ENCODE data around the gene EPS8.
"Not testable (repeated sequence)": the region's sequence is repeated elsewhere in the genome, so short reads cannot be mapped to it uniquely, and the experiment has no call there.

EPS8 gene

GRCh38 chr12:15648558-15648957 is 140.6 kb downstream of the EPS8 start:
- no peak for DNase-seq (ENCODE audit: low read depth, low spot score)

DNA sequence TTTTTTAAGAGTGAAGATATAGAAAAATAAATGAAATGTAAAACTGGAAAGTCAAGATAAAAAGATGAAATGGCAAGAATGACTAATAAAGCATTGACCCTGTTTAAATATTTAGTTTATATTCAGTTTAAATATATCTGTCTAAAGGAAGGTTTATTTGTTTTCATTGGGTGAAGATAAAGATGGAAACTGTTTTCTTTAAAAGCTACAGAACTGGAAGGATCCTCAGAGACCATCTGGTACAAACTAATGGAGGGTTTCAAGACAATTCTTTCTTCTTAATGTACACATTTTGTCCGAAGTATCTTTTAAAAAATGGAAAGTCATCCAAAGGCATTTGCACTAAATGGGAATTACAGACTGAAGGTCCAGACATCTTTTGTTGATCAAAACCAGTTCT is 142.6 kb downstream of the EPS8 start:
- no peak for DNase-seq (ENCODE audit: low read depth, low spot score)

GRCh38 chr12:15644700-15645099 is 144.5 kb downstream of the EPS8 start:
- no peak for DNase-seq (ENCODE audit: low read depth, low spot score)

DNA sequence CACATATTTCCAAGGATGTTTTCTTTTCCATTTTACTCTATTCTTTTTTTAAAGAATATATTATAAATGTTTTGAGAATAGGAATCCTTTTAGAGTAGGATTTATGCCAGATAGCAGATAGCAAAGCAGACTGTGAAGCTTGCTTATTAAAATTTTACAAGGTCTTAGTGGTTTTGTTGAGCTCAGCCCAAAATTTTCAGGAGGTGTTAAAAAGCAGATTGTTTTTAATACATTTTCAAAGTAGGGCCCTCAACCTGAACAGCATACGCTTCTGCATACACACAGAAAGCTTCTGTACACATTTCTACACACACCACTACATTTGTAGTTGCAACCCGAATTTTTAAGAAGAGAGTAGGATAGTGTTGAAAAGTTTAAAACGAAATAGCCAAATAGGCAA is 151.0 kb downstream of the EPS8 start:
- DNase-seq (ENCODE audit: low read depth, low spot score), result no peak

DNA sequence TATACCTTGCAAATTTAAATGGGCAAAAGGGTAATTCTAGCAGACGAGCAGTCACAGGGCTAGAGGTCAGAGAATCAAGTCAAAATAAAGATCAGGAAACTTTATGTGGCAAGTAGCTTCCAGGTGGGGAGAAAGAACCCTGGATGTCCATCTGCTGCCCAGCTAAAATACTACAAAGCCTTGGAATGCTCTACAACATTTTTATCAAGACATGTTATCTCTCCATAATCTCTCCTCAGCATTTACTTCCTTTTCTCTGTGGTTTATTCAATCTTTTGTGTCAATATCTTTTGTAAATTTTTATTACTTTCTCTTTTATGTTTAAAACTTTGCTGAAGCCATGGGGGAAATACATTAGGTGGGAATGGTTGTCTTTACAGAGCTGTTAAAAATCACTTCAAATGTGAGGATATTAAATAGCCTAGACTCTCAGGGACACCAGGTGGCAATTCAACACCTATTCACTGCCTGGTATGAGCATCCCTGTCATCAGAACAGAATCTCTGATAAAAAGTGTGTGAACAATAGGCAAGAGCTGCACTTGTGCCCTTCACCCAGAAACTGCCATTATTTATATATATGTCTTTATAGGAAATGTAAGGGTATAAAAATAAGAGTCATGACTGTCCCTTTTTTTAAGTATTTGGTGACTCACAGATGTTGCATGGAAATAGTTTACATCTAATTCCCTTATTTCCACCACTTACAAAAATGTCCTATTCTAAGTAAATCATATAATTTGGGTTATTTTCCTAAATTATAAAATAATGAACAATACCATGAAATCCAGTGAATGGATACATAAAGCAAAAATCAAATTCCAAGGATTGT is 152.9 kb downstream of the EPS8 start:
- no peak for DNase-seq (ENCODE audit: low read depth, low spot score)

DNA sequence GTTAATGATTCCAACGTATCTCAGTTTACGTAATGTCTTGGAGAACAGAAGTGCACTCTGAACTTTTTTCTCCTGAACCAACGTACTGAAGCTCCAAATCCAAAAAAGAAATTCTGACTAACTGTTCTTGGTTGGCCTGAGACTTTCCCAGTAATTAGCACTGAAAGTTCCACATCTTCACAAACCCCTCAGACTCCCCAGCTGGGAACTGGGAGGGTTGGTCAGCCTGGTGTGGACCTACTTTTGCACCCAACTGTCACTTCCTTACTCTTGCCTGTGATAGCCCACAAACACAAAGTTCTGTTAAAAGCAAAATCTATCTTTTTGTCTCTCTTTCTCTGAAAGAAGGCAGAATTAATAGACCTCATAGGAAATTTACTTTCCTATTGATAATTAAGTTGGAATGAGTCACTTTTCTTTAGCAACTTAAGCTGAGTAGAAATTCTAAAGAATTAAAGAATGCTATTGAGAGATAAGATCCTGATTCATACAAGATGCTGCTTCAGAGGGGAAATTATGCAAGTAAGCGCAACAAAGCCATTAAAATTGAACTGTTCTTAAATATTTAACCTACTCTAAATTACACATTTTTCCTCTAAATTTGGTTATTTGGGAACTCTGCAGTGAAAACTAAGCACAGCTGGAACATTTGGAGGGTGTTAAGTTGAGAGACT is 155.0 kb downstream of the EPS8 start:
- peak; percentile 21 for DNase-seq (ENCODE audit: low read depth, low spot score)

GRCh38 chr12:15633201-15633600 is 156.0 kb downstream of the EPS8 start:
- DNase-seq (ENCODE audit: low read depth, low spot score), result no peak

DNA sequence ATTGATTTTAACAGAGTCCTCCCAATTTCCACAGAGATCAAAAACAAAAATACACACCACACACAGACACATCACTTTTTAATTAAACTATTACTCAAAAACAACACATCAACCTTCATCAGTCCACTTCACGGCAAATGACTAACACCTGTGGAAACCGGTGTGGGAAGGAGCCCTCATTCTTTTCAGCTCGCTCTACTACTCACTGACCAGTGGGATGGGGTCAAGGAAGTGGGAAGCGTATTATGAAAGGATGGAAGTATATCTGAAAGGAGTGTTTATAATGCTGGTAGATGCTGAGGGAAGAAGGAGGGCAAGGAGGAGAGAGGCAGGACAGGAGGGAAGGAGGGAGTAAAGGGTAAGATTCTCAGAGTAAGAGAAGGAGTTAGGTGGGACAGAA is 156.5 kb downstream of the EPS8 start:
- DNase-seq (ENCODE audit: low read depth, low spot score), result no peak

DNA sequence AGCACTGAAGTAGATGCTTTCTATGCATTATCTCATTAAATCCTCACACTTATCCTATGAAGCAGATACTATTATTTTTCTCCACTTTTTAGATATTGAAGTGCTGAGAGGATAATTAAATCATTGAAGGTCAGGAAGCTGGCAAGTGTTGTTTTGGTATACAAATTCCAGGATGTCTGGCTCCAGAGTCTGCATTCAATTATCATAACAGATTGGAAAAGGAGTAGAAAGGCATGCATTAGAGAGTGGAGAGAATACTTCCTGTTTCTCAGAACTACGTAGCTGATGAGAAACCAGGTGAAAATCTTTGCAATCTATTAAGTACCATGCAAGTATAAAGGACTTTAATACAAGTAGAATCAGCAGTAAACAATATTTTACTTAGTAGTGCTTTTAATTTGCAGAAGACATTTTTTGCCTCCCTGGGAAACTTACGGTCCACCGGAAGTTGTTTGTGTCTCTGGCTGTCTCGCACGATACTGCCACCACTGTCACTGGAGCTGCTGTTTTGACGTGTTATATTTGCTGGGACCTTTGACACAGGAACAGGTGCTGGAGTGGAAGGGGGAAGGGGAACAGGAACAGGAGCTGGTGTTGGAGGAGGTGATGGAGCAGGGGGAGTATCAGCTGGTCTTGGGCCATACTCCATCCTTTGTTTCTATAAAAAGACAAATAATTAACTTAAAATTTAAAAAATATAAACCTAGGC is 158.0 kb downstream of the EPS8 start:
- DNase-seq (ENCODE audit: low read depth, low spot score), result peak; percentile 35

DNA sequence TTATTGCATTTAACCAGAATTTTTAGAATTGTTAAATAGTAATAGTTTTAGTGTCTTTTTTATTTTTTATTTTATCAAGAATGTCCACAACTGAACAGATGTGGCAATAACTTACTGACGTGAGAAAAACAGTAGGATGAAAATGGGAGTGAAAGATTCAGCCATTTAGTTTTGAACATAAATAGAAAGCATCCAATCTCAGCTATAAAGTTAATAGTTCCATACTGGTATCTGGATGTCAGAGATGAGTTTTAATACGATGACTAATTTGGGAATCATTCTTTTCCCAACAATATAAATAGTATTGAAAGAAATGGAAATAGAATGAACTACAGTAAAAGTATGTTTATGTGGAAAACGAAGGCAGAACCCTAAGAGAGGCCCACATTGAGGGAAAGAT is 159.4 kb downstream of the EPS8 start:
- no peak for DNase-seq (ENCODE audit: low read depth, low spot score)

DNA sequence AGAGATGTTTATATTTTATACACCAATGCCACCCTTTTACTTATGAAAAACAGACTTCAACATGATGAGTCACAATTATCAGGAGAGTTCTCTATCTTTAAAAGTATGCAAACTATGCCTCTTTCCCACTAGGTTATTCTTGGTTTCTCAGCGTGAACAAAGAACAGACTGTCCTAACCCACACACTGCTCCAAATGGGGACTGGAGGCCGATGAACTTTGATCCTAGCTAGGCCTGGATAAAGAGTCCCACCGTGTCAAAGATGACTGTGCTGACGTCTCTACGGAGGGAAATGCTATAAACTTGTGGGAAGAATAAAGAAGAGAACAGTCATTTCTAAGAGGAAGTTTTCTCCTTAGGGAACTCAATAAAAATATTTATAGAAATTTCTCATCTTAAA is 160.1 kb downstream of the EPS8 start:
- DNase-seq (ENCODE audit: low read depth, low spot score), result peak; percentile 88

- peak; percentile 57 for DNase-seq (ENCODE audit: low read depth, low spot score)
Observed at GRCh38 chr12:15627995-15628945, 160.9 kb downstream of the EPS8 start.

GRCh38 chr12:15625075-15625474 is 164.1 kb downstream of the EPS8 start:
- no peak for DNase-seq (ENCODE audit: low read depth, low spot score)

GRCh38 chr12:15620741-15621539 is 168.2 kb downstream of the EPS8 start:
- DNase-seq (ENCODE audit: low read depth, low spot score), result no peak

DNA sequence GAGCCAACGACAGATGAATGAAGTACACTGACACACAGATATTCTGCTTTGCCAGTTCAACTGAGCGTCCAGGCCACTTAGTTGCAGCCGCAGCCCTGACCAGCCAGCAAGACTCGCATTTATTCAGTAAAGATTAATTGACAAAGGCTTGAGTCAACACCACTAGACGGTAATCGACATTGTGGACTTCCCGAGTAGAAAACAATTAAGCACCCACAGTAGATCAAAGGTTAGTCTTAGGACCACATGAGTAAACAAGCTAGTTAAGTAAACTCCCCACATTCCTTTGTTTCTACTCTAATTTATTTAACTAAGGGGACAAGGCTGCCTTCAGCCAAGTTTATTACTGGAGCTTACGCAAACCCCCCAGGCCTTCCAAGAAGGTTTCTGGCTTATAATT is 172.7 kb downstream of the EPS8 start:
- not testable (repeated sequence) for DNase-seq (ENCODE audit: low read depth, low spot score)

DNA sequence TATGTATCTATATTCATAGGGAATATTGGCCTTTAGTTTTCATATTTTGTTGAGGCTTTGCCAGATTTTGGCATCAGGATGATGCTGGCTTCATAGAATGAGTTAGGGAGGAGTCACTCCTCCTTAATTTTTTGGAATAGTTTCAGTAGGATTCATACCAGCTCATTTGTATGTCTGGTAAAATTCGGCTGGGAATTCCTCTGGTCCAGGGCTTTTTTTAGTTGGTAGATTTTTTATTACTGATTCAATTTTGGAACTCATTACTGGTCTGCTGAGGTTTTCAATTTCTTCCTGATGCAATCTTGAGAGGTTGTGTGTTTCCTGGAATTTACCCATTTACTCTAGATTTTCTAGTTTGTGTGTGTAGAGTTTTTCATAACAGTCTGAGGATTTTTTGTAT is 175.2 kb downstream of the EPS8 start:
- no peak for DNase-seq (ENCODE audit: low read depth, low spot score)

- peak; percentile 23 for DNase-seq (ENCODE audit: low read depth, low spot score)
Observed at GRCh38 chr12:15608941-15609340, 180.2 kb downstream of the EPS8 start.

GRCh38 chr12:15608406-15608805 is 180.8 kb downstream of the EPS8 start:
- DNase-seq (ENCODE audit: low read depth, low spot score), result no peak

- DNase-seq (ENCODE audit: low read depth, low spot score), result no peak
Observed at GRCh38 chr12:15605881-15606590, 183.2 kb downstream of the EPS8 start.
